GM21447 (cell line): ENCODE results near the gene TRAPPC12.
"Not testable (repeated sequence)": the region's sequence is repeated elsewhere in the genome, so short reads cannot be mapped to it uniquely, and the experiment has no call there.

Experiments
- ATAC-seq: cut with Tn5 transposase; IDR thresholded peaks from one replicate; pipeline ENCODE4 v1.9.1; 2021; ENCODE audit not compliant: unreplicated experiment

Gene TRAPPC12

DNA sequence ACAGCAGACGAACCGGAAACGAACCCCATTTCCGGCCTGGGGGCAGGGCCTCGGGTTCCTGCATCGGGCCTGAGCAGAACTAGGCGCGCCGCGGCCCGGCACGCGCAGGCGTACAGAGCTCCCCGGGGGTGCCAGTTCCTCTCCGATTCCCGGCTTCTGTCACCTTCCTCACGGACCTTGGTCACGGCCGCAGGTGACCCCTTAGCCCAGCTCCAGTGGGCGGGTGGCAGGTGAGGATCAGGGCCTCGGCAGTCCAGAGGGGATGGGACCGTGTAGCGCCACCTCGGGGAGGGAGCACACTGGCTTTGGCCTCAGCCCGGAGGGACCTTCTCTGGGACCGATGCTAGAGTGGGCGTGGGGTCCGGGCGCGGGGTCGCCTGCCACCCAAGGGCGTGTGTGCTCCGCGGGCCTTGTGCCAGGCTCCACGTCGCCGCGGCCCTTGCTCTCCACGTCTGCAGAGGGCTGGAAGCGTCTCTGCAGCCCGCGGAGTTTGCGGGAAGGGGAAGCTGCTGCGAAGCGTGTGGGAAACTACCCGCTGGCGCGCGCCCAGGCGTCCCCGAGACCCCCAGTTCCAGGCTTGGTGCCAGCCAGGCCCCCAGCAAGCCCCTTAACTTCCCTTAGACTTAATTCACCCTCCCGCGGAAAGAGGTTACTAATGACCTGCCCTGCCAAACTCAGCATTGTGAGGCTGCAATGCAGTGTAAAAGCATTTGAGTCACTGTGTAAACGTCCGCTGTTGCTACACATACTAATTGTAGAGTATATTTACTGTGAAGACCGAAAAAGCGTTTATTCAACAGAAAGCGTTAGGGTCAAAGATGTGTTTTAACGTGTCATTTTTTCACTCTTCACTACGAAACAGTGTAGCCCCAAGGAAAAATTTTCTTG is at the start of gene TRAPPC12:
TRAPPC12 (plus strand) TSS at position 48 of the 888 bp plus-strand sequence. CDS start 7,930 bp downstream, outside the sequence.
- peak; percentile 69 for ATAC-seq

DNA sequence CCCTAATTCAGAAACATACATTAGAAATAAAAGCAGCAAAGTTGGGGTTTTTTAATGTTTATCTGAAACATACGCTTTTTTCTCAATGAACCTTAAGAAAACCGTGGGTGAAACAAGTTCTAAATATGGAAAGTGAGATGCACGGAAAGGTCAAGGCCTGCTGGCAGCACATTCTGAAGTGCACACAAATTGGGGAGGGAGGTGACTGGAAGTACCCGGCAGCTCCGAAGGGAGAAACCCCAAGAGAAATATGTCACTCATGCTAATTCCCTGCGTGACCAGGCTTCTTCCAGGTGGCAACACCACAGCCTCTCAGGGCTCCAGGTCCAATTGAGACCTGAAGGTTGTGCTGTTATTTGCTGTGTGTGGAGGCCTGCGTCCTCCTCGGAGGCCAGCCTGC is 47.4 kb upstream of the TRAPPC12 start:
- no peak for ATAC-seq

DNA sequence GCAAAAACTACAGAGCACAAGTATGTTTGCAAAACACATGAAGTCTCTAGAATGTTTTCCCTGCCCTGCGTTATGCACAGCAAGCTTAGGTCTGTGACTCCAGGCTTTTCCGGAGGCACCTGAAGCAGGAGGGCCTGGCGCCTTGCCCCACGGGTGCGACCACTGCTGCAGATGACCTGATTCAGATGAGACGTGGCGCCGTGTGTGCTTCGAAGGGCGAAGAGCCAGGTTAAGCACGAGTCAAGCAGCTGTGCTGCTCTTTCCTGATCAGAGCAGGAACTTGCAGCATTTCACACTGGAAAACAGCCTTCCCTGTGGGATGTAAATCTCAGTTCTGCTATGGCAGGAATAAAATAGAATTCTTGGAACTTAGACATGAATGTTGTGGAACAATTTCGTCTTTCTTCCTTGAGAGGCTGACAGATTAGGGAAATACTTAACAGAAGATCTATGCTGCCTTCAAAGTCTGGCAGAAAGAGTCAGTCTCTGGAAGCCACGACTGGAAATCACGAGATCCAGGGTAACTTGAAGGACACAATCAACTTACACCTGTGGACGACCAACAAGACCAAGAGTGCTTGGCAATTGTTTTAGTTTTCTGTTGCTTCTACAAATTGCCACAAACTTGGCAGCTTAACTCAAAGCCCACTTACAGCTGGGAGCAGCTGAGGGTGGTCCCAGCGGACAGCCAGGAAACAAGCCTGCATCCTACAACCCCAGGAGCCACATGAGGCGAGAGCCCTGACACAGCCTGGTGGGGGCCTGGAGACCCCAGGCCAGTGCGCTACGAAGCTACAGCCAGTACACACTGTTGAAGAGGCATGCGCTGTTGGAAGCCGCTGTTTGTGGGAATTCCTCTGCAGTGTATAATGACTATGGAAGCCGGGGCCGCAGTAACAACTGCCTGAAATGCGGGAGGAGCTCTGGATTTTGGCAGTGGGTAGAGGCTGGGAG is 44.8 kb upstream of the TRAPPC12 start:
- ATAC-seq, result no peak

DNA sequence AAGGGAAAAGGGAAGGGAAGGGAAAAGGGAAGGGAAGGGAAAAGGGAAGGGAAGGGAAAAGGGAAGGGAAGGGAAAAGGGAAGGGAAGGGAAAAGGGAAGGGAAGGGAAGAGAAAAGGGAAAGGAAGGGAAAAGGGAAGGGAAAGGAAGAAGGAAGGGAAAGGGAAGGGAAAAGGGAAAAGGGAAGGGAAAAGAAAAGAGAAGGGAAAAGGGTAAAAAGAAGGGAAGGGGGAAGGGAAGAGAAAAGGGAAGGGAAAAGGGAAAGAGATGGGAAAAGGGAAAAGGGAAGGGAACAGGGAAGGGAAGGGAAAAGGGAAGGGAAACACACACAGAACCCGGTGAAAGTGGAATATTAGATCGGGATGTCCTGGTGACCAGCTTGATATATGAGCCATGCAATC is 42.6 kb upstream of the TRAPPC12 start:
- ATAC-seq, result no peak

DNA sequence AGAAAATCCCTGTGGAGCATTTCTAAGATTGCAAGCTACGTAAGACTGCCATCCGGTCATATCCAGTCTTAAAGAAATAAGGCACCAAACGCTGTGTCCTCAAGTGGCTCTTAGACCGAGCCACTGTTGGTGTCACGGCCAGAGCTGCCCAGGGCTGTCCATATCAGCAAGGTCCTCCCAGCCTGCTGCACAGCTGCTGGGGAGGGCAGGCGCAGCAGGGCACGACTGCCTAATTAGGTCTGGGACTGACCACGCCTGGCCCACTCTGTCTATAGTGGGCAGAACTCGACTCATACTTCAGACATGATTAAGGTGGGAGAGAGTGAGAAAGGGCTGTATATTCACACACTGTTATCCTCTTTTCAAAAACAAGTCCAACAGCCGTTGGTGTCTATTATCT is 41.2 kb upstream of the TRAPPC12 start:
- no peak for ATAC-seq

DNA sequence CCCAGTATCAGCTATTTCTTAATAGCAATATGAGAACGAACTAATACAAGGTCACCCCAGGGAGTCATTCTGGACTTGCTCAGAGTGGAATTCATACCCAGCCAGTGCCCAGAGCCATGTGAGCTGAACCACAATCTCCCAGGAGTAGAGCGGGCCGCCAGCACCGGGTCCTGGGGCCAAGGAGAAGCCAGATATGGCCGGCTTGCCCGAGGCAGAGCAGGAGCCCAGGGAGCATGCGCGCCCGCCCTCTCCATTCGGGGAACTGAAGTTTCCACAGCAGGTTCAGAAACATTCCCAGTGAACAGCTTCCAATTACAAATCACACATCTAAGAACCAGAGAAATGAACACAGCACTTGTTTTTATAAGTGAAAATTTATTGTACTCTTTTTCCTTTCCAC is 39.4 kb upstream of the TRAPPC12 start:
- ATAC-seq, result no peak

DNA sequence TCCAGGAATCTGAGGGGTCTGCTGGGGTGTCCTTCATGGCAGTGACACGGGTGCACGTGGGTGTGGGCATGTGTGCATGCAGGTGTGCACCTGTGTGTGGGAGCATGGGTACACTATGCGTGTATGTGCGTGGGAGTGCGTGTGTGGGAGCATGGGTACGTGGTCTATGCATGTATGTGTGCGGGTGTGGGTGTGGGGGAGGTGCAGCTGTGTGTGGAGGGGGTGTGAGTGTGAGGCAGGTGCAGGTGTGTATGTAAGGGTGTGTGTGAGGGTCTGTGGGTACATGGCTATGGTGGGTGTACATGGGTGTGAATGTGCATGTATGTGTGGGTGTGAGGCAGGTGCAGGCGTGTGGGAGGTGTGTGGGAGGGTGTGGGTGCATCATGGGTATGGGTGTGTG is 38.2 kb upstream of the TRAPPC12 start:
- no peak for ATAC-seq

DNA sequence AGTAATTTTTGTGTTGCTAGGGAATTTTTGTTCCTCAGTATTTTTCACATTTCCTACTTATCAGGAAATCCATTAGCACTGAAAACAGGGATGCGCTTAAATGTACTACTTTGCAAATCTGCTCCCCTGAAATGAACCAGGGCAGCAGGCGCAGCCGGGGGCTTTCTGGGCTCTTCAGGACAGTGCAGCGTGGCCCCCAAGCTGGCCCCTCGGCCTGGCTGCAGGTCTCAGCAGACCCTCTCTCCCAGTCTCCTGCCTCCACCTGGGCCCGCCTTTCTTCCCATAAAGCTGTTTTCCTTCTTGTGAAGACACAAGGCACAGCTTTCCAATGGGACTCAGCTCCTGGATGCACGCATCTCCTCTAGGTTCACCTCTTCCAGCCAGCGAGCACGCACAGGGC is 37.2 kb upstream of the TRAPPC12 start:
- no peak for ATAC-seq

DNA sequence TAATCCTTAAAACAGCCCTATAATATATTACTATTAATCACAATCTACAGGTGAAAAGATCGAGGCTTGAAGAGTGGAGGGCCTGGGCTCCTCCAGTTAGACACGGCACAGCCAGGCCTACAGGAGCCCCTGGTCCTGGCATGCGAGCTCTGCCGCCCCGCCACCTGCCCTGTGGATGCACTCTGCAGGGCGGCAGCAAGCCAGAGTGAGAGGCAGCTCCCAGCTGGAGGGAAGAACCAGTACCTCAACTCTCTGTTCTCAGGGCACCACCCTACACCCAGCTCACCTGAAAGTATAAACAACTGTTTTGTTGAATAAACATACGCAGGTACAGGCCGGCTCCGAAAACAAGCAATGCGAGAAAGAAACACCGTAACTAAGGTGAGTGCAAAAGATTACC is 36.5 kb upstream of the TRAPPC12 start:
- ATAC-seq, result no peak

DNA sequence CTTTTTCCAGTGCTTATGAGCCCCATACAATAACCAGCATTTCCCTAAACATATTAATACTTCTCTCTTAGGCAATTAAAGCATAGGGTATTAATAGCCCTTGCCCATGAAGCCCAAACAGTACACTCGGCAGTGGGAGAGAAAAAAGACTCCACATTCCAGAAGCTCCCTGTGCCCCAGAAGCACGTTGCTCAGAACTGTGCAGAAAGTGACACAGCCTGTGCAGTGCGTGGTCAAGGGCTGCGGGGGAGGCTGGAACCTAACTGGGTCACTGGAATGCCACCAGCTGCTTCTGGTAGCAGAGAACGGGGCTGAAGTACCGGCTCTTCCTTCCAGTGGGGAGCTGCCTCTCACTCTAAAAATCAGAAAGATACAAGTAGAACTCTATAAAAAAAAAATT is 34.6 kb upstream of the TRAPPC12 start:
- no peak for ATAC-seq

DNA sequence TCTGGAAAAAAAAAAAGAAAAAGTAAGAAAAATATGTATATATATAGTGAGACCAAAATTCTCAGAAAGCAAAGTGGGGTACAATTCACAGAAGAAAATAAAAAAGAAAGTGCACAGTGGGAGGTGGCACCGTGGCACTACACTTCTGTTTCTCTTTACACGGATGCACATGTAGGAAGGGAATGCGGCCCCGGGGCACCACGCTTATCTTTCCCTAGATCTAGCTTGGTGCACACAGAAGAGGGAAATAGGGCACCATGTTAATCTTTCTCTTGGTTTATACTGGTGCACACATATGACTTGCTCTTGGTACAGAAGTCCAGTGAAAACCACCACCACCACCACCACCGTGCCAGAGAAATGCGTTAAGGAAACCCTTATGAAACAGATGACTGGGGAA is 33.9 kb upstream of the TRAPPC12 start:
- no peak for ATAC-seq

DNA sequence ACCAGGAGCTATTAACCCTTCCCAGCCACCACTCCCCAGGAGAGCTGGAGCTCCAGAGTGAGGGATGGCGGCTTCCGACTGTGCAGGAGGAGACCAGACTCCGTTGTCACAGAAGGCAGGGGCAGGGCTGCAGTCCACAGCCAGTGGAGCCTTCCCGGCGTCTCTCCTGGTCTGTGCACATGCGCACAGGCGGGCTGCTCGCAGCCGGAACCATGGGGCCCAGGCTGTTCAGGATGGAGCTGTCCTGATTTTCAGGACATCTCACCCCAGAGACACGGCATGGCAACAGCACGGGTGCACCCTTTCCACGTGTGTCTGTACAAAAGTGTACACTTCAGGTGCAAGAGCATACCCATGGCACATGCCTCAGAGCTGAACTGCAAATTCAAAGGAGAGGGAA is 30.7 kb upstream of the TRAPPC12 start:
- no peak for ATAC-seq

DNA sequence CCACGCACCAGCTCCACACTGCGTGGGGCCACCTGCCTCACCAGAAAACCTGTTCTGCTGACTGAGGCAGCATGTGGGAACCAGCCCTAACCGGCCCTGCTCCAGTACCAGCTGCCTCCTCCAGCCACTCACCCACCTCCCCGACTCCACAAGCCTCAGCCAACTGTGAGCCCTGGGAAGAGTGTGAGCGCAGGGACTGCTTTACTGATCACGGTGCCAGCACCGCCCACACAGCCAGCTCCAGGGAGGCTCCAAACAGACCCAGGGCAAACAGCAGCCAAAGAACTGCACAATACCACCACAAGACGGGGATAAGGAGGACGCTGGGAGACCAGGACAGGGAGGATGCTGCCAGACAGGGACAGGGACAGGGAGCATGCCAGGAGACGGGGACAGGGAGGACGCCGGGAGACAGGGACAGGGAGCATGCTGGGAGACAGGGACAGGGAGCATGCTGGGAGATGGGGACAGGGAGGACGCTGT is 30.2 kb upstream of the TRAPPC12 start:
- no peak for ATAC-seq

DNA sequence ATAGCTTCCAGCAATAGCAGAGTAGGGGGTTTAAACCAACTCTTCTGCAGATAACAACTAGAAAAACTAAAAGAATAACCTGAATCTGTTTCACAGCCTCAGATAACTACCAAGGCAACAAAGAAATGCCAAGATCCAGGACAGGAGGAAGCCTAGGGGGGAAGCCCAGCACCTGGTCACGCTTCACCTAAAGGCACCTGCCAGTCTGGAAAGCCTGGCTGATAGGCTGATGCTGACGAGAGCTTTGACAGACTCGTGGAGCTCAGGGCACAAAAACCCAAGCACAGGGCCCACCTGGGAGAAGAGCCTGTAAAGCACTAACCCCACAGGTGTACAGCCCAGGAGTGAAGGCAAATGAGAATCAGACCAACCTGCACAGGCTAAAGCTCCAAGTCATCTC is 24.5 kb upstream of the TRAPPC12 start:
- ATAC-seq, result no peak

DNA sequence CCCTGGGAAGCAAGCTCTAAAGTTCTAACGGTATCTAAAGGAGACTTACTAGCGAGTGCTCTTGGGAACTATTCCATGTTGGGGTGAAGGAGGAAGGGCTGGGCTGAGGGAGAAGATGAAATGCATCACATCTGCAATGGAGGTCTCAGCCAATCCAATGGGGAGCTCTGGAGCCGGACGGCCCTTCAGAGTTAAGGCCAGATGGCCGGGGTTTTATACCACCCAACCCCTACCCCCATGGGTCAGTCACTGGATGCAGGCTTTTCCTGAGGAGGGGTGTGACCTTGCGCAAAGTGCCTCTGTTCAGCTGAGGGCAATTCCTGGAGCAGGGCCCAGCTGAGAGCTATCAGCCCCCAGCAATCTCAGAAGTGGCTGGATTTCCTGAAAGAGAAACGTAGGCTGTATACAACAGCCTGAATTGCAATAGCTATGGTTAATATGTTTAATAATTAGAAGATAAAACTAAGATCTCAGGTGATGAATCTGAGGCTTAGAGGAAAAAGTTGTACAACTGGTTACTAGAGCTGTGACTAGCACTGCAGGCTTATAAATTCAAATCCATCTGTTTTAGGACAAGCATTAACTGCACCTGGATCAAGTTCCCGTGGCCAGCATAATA is 23.4 kb upstream of the TRAPPC12 start:
- ATAC-seq, result no peak

DNA sequence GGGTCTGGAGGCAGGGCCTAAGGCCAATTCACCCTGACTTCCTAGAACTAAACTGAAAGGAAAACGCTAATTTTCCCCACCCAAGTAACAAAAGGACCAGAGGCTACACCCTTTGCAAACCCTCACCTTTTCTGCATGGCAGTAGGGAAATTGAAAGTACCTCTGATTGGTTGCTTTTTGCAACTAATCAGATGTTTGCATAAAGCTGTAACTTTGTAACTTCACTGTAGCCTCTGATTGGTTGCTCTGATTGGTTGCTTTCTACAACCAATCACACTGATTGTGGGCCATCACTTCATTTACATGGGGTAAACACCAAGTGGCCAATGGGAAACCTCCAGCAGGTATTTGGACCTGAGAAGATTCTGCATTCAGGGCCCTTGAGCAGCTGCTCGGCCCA is 22.7 kb upstream of the TRAPPC12 start:
- no peak for ATAC-seq

DNA sequence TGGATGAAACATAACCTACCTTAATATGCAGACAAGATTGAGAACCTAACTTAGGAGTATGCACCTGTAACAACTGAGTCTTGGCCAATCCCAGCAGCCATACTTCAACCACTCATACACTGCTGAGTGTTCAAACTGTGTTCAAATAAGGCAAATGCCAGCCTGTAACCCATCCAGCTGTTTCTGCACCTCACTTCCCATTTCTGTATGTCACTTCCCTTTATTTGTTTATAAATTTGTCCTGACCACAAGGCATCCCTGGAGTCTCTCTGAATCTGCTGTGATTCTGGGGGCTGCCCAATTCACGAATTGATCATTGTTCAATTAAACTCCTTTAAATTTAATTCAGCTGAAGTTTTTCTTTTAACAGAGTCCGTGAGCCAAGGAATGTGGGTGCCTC is 22.0 kb upstream of the TRAPPC12 start:
- not testable (repeated sequence) for ATAC-seq

DNA sequence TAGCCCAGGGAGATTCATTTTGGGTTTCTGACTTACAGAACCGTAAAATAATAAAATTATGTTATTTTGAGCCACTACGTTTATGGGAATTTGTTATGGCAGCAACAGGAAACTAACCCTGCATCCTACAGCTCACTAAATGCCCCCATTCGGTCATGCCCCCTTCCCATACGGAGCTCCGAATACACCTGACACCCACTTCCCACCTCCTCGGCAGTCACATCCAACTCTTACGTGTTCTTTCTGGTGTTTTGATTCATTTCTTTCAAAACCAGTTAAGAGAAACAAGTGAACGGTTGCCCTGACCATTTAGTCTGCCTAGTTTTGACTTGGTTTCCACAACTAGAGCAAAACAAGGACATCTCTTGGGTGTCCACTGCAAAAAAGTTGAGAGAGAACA is 21.6 kb upstream of the TRAPPC12 start:
- ATAC-seq, result no peak

DNA sequence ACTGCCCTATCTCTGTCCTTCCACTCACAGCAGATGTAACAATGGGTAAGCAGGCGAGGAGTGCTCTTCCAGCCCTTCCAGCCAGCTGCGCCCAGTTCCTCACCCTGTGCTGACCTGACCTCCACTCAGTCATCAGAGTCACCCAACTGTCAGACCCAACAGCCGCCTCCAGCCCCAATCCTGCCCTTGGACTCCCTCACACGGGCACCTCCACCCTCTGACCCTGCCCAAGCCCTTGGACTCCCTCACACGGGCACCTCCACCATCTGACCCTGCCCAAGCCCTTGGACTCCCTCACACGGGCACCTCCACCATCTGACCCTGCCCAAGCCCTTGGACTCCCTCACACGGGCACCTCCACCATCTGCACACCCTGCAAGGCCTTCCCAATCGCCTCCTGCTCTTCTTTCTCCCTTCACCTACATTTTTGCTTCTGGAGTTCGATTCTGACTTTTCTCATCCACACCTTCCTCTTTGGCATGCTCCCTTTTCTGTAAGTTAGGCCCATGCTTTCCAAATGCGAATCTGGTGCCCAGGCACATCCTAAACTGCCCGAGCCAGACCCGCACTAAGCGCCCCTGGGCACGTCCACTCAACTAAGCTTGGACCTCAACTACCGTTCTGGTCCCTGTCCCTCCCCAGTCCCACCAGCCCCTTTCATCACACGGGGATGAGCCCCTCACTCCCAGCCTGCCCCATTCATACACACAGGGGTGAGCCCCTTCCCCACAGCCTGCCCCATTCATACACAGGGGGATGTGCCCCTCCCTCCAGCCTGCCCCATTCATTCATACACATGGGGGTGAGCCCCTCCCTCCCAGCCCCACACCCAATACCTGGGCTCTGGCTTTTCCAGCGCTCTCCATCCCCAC is 17.7 kb upstream of the TRAPPC12 start:
- ATAC-seq, result no peak

DNA sequence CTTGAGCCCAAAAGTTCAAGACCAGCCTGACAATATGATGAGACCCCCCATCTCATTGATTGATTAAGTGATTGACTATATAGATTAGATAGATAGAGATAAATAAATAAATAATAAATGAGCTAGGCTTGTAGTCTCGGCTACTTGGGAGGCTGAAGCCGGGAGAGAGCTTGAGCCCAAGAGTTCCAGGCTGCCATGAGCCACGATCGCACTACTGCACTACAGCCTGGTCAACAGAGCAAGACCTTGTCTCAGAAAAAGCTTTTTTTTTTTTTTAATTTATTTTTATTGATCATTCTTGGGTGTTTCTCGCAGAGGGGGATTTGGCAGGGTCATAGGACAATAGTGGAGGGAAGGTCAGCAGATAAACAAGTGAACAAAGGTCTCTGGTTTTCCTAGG is 14.3 kb upstream of the TRAPPC12 start:
- no peak for ATAC-seq
